GM18505 (cell line): ENCODE results near the gene KCNJ5.

Source experiments
- ATAC-seq: cut with Tn5 transposase; IDR thresholded peaks from one replicate; pipeline ENCODE4 v1.9.1; 2021; ENCODE audit not compliant: unreplicated experiment
- POLR2A ChIP-seq: IDR thresholded peaks from 4 replicates; pipeline ENCODE4 v1.6.1; 2011; ENCODE audit warnings: borderline replicate concordance; ENCODE audit not compliant: insufficient read depth, insufficient read length; ENCODE audit errors: extremely low read depth

Gene KCNJ5

DNA sequence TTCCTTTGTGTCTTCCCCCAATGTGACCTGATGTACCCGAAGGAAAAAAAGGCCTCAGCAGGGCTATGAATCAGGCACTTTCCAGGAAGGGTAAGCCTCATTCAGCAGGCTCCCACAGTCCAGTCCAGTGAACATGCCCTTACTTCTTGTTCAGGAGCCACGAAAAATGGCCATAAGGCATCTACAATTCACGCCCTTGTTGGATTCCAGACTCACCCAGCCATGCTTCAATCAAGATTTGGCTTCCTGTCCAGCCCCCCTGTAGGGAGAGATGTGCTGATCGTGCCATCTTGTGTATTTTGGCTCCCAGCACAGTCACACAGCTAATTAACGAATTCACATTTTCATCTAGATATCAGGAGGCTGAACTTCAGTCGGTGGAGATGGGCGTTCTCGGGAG, 9.9 kb upstream of the KCNJ5 start:
- TF ChIP-seq POLR2A, result no peak
- ATAC-seq, result no peak

DNA sequence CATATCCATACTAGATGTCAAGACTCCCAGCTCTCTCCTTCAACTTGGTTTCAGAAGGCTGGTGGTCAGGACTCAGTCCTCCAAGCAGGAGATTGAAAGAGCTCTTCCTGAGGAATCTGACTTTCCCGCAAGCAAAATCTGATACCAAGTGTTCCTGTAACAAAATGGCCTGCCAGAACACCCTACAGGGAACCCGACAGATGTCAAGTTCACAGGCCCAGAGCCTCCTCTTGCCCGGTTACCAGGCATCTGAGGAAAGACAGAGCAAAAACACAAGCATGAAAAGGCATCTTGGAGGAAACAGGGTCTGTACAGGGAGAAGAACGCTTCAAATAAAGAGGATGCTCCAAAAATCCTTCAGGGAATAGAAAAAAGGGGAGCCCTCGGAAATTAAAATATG, 8.7 kb upstream of the KCNJ5 start:
- no peak for ATAC-seq
- no peak for TF ChIP-seq POLR2A

GRCh38 chr11:128884054-128884453, 7.1 kb upstream of the KCNJ5 start:
- no peak for ATAC-seq
- TF ChIP-seq POLR2A, result no peak

GRCh38 chr11:128884703-128885338, 6.3 kb upstream of the KCNJ5 start:
- TF ChIP-seq POLR2A, result no peak
- ATAC-seq, result peak; percentile 81

- TF ChIP-seq POLR2A, result no peak
- ATAC-seq, result peak; percentile 63
These were observed 4.6 kb upstream of the KCNJ5 start for GRCh38 chr11:128886406-128887124.

- TF ChIP-seq POLR2A, result no peak
- no peak for ATAC-seq
These were observed 2.8 kb upstream of the KCNJ5 start for GRCh38 chr11:128888034-128888985.

DNA sequence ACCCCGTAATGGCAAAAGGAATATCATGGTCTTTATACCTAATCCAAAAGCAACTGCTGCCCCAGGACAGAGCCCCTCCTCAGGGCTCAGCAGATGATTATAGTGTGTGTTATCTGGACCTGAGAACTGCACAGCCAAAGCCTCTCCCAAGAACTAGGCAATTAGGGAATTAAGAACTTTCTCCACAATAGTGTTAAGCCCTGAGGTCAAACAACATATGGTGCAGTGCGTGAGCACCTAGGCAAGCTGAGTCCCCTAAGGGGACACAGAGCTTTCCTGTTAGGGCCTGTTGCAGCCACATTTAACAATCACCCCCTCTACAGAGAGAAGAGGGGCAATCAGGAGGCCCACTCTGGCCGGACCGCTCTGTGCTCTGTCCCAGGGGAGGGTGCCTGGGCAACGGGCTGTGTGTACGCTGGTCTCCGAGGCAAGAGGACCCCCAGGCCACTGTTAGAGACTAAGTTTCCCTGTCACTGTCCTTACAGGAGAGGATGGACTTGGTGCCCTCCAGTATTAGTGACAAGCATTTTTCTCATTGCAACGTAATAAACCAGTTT, 1.4 kb upstream of the KCNJ5 start:
- TF ChIP-seq POLR2A, result no peak
- ATAC-seq, result no peak

DNA sequence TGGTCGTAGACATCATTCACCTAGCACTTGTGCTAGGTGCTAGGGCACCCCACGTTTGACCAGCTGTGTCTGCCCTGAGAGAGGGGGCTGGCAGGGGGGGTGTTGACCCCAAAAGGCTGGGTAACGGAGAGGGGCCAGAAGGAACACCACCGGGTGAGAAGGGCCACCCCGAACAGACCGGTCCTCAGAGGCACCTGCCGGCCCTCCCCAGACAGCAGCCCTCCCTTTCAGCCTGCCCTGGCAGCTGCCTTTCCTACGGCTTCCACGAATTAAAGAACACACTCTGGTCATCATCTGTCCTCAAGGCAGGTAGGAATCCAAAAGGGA, 977 bp upstream of the KCNJ5 start:
- no peak for ATAC-seq
- TF ChIP-seq POLR2A, result no peak

DNA sequence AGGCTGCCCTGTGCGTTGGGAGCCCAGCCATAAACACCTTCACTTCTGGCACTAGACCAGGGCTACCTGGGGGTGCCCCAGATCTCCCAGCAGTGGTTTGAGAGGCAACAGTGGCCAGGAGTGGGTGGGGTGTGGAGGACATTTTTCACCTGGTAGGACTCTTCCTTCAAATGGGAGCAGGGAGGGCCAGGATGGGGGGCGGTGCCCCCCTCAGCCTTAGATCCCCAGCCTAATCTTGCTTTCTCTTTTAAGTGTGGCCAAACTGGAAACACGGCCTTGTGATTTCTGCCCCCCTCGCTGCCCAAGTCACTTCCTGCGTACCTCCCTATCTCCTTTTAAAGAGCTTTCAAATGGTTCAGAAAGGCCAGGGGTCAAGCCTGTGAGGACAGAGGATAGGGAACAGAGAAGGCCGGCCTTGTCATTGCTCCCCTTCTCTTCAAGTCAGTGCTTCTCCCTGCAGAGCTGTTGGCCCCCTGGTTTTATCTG, 800 bp downstream of the KCNJ5 start:
- no peak for ATAC-seq

GRCh38 chr11:128892866-128893565, 1.9 kb downstream of the KCNJ5 start:
- ATAC-seq, result no peak
- TF ChIP-seq POLR2A, result no peak

More for the DNA sequence above, 800 bp downstream of the KCNJ5 start:
- no peak for TF ChIP-seq POLR2A

DNA sequence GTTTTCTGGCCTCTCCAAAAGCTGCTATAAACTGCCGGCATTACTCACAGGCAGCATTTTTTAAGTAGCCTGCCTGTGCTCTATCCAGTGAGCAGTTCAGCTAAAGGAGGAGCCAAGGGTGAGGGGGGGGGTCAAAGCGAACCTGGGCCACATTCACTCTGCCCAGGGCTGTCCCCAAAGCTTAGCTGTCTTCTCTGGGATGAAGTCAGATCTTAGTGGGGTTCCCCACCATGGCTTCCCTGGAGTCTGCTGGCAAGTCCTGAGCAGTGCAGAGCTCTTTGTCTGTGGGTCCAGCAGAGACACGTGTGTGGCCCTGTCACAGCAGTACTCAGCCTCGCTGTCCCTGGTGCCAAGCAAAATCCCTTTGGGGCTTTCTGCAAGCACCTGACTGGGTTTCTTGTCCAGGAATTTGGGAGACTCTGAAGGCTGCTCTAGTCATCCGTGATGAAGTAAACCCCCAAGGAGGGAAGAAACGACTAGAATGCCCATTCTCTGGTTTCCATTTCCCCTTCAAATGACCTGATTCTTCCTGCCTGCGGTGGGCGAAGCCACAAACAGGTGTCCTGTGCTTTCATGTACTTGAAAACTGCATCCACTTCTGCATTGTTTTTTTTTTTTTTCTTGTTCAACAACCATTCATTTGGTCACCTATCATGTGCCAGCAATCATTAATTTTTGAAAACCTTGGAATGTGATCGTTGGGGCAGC, 2.6 kb downstream of the KCNJ5 start:
- peak; percentile 61 for ATAC-seq
- TF ChIP-seq POLR2A, result no peak

GRCh38 chr11:128894286-128894681, 3.1 kb downstream of the KCNJ5 start:
- TF ChIP-seq POLR2A, result no peak
- no peak for ATAC-seq
